OCI-M2 (cell line): ENCODE measurements around the gene DDX31.

ENCODE experiments used
- DNase-seq: peaks from one replicate; lab custom pipeline; 2025; ENCODE audit not compliant: unreplicated experiment; lab: John Stamatoyannopoulos, UW

Gene DDX31

GRCh38 chr9:132637801-132638200 lies 32.0 kb downstream of the DDX31 start:
- DNase-seq = no peak

- no peak for DNase-seq
Observed at GRCh38 chr9:132637351-132637750, 32.4 kb downstream of the DDX31 start.

- DNase-seq = no peak
Observed at GRCh38 chr9:132634327-132634726, 35.5 kb downstream of the DDX31 start.

GRCh38 chr9:132632413-132633129 lies 37.2 kb downstream of the DDX31 start:
- DNase-seq = no peak

- DNase-seq = no peak
Observed at GRCh38 chr9:132631685-132632084, 38.1 kb downstream of the DDX31 start.

GRCh38 chr9:132631280-132631679 lies 38.5 kb downstream of the DDX31 start:
- DNase-seq = no peak

GRCh38 chr9:132630811-132631210 lies 39.0 kb downstream of the DDX31 start:
- no peak for DNase-seq

- DNase-seq = no peak
Observed at GRCh38 chr9:132630116-132630515, 39.7 kb downstream of the DDX31 start.

GRCh38 chr9:132628746-132629145 lies 41.0 kb downstream of the DDX31 start:
- DNase-seq = no peak

- no peak for DNase-seq
Observed at GRCh38 chr9:132627594-132627993, 42.2 kb downstream of the DDX31 start.

- no peak for DNase-seq
Observed at GRCh38 chr9:132627106-132627505, 42.7 kb downstream of the DDX31 start.

GRCh38 chr9:132626285-132626684 lies 43.5 kb downstream of the DDX31 start:
- DNase-seq = no peak

GRCh38 chr9:132622159-132622558 lies 47.6 kb downstream of the DDX31 start:
- no peak for DNase-seq

- DNase-seq = no peak
Observed at GRCh38 chr9:132616725-132617124, 53.1 kb downstream of the DDX31 start.

GRCh38 chr9:132615774-132616173 lies 54.0 kb downstream of the DDX31 start:
- DNase-seq = no peak

- DNase-seq = no peak
Observed at GRCh38 chr9:132614324-132614723, 55.5 kb downstream of the DDX31 start.

- DNase-seq = no peak
Observed at GRCh38 chr9:132610661-132611060, 59.1 kb downstream of the DDX31 start.

GRCh38 chr9:132609829-132610228 lies 60.0 kb downstream of the DDX31 start:
- no peak for DNase-seq

GRCh38 chr9:132609184-132609583 lies 60.6 kb downstream of the DDX31 start:
- no peak for DNase-seq

GRCh38 chr9:132606066-132606465 lies 63.7 kb downstream of the DDX31 start:
- no peak for DNase-seq

GRCh38 chr9:132605387-132605786 lies 64.4 kb downstream of the DDX31 start:
- no peak for DNase-seq

- DNase-seq = no peak
Observed at GRCh38 chr9:132602207-132602606, 67.6 kb downstream of the DDX31 start.

- DNase-seq = no peak
Observed at GRCh38 chr9:132600326-132600984, 69.3 kb downstream of the DDX31 start.
